GM19397 (cell line): ENCODE measurements around the gene CCDC120.

ENCODE experiments used
- ATAC-seq: cut with Tn5 transposase; IDR thresholded peaks from one replicate; pipeline ENCODE4 v1.9.1; 2021; ENCODE audit warnings: mild to moderate bottlenecking, moderate library complexity; ENCODE audit not compliant: unreplicated experiment

CCDC120 gene

GRCh38 chrX:49061916-49062315, 3.1 kb downstream of the CCDC120 start:
- ATAC-seq = no peak

GRCh38 chrX:49063715-49064114, 4.9 kb downstream of the CCDC120 start:
- no peak for ATAC-seq

GRCh38 chrX:49064303-49064702, 5.5 kb downstream of the CCDC120 start:
- no peak for ATAC-seq

- no peak for ATAC-seq
Measured at GRCh38 chrX:49064735-49065134, 5.9 kb downstream of the CCDC120 start.

- ATAC-seq = no peak
Measured at GRCh38 chrX:49066278-49066677, 7.5 kb downstream of the CCDC120 start.

- ATAC-seq = no peak
Measured at GRCh38 chrX:49066690-49067089, 7.9 kb downstream of the CCDC120 start.

- ATAC-seq = no peak
Measured at GRCh38 chrX:49067285-49068120, 8.7 kb downstream of the CCDC120 start.

GRCh38 chrX:49069038-49069437, 10.2 kb downstream of the CCDC120 start:
- no peak for ATAC-seq

GRCh38 chrX:49070988-49071387, 12.2 kb downstream of the CCDC120 start:
- ATAC-seq = no peak

- no peak for ATAC-seq
Measured at GRCh38 chrX:49071877-49072711, 13.3 kb downstream of the CCDC120 start.

- ATAC-seq = no peak
Measured at GRCh38 chrX:49072712-49073095, 13.9 kb downstream of the CCDC120 start.

GRCh38 chrX:49073601-49074575, 15.1 kb downstream of the CCDC120 start, which contains the start of gene PRAF2:
TSS of gene PRAF2 (minus strand) at chrX:49074002. CDS start at chrX:49073987, 15 bp downstream.
- peak; percentile 88 for ATAC-seq

GRCh38 chrX:49075347-49075746, 16.5 kb downstream of the CCDC120 start:
- ATAC-seq = no peak

- ATAC-seq = no peak
Measured at GRCh38 chrX:49077941-49078340, 19.1 kb downstream of the CCDC120 start.

GRCh38 chrX:49079489-49080428, 21.0 kb downstream of the CCDC120 start, which contains the start of gene WDR45:
TSS of gene WDR45 (minus strand) at chrX:49079887. CDS start at chrX:49078095, 1,792 bp downstream.
- ATAC-seq = peak; percentile 73

GRCh38 chrX:49082271-49082871, 23.6 kb downstream of the CCDC120 start:
- ATAC-seq = no peak

GRCh38 chrX:49089553-49089952, 30.8 kb downstream of the CCDC120 start:
- no peak for ATAC-seq

- no peak for ATAC-seq
Measured at GRCh38 chrX:49096419-49096818, 37.6 kb downstream of the CCDC120 start.
